Pancreas (tissue), 10 donors: Measurements from ENCODE around the gene KCNE5. TPM values are rescaled to one million over a fixed set of nuclear protein-coding genes. Genes with fewer than 3 reads are reported as not detected.
A peak's percentile ranks its signal among the peaks of the same experiment; 100 is the strongest.
"Not testable (repeated sequence)": the region's sequence is repeated elsewhere in the genome, so short reads cannot be mapped to it uniquely, and the experiment has no call there.

Experiments used
- ATAC-seq, 4 donors: fragments of 200-7000 bp; cut with Tn5 transposase; one replicate each; pipeline versions ENCODE4 v1.8.0 to v1.9.1; 2020; ENCODE audit warnings: mild to moderate bottlenecking in 4 of 4, moderate library complexity in 4 of 4
- DNase-seq, 6 donors: peaks; one replicate each; pipeline ENCODE4 v3.0.0-alpha.2; 2020
- FAIRE-seq: peaks from 2 replicates; lab custom pipeline; 2012; peaks lifted over from hg19 to GRCh38; lab: Jason Lieb, UNC
- H3K27ac ChIP-seq, 4 donors: fragments of 200-600 bp; sonication (generic); 1 replicate in 3 of 4; 2 replicates in 1 of 4; pipeline versions ENCODE4 v1.5.0 to v1.8.0; 2020
- H3K27me3 ChIP-seq, 4 donors: fragments of 200-600 bp; one replicate each; pipeline ENCODE4 v1.8.0; 2021
- H3K36me3 ChIP-seq, 3 donors: fragments of 200-600 bp; sonication (generic) in 1 of 3; one replicate each; pipeline versions ENCODE4 v1.5.0 to v1.8.0; 2020 to 2021
- H3K4me1 ChIP-seq, 3 donors: fragments of 200-600 bp; one replicate each; pipeline ENCODE4 v1.8.0; 2021
- H3K4me3 ChIP-seq, 4 donors: fragments of 200-600 bp; sonication (generic) in 2 of 4; one replicate each; pipeline versions ENCODE4 v1.5.0 to v1.8.0; 2020 to 2021
- H3K9me3 ChIP-seq, 4 donors: fragments of 200-600 bp; one replicate each; pipeline ENCODE4 v1.8.0; 2021
- WGBS, 2 donors: extraction: QIAGEN DNeasy Blood & Tissue Kit; methylation state at CpG; one replicate each; pipeline ENCODE4 v1.1.7; 2013; 5-methylcytosine and 5-hydroxymethylcytosine counted together
- intact Hi-C, 3 donors: fragments of 100-400 bp; cut with DNase I; formaldehyde crosslinking; loops; one replicate each; pipeline versions ENCODE4 v1.11.1 to v1.14.2; 2022
- polyA plus RNA-seq, 2 donors: library from polyadenylated mRNA; stranded (reverse); fragments of 200-250 nt; gene quantifications; one replicate each; pipeline ENCODE4 v1.2.3, GENCODE V29; 2013
- total RNA-seq, 6 donors: library from RNA; stranded (reverse); fragmentation: NEBNext Ultra II Directional in 4 of 6; extraction: Animal tissue kit (Norgen Biotek cat#: 25700) in 4 of 6; gene quantifications; one replicate each; pipeline versions ENCODE4 v1.2.1 to v1.2.4, GENCODE V29; 2021 to 2023
- TF ChIP-seq, protein P1 (sequence below), 4 donors: fragments of 200-600 bp; sonication (generic) in 3 of 4; IDR thresholded peaks; one replicate each; pipeline versions ENCODE4 v1.5.0 to v1.8.0; 2021; ENCODE audit warnings: antibody characterized with exemption in 4 of 4
- donor health status: healthy with polysubstance abuse.
- donor health status: DM: no; HTN: no; CAD: no; lungs with moderate emphysema.
- donor health status: DM: no; HTN: no; CAD: no.
- donor health status: control.
- donor health status: control.
- donor health status: Bipolar disorder and iron deficiency.
- donor health status: DM: yes; HTN: yes; CAD: no.
- donor health status: DM: no; HTN: no; CAD: no.
- donor health status: DM: no; HTN: no; CAD: no.
- donor health status: DM: yes; HTN: yes; CAD: no.

Gene KCNE5
- total and polyA plus RNA-seq, 8 donors: 0.12 TPM; not detected in 7

- FAIRE-seq (no peak), DNase-seq (no peak), ATAC-seq (no peak)
- Histone ChIP-seq H3K9me3 (no peaks in the 10 kb centered on the region), H3K36me3 (no peaks in the 10 kb centered on the region), H3K27me3 (peaks cover 0 to 4% (median 0%) of the 10 kb centered on the region in 4 donors), H3K4me3 (no peak overlapping the region), H3K27ac (no peak overlapping the region), H3K4me1 (no peaks in the 10 kb centered on the region)
- TF ChIP-seq, protein P1, sequence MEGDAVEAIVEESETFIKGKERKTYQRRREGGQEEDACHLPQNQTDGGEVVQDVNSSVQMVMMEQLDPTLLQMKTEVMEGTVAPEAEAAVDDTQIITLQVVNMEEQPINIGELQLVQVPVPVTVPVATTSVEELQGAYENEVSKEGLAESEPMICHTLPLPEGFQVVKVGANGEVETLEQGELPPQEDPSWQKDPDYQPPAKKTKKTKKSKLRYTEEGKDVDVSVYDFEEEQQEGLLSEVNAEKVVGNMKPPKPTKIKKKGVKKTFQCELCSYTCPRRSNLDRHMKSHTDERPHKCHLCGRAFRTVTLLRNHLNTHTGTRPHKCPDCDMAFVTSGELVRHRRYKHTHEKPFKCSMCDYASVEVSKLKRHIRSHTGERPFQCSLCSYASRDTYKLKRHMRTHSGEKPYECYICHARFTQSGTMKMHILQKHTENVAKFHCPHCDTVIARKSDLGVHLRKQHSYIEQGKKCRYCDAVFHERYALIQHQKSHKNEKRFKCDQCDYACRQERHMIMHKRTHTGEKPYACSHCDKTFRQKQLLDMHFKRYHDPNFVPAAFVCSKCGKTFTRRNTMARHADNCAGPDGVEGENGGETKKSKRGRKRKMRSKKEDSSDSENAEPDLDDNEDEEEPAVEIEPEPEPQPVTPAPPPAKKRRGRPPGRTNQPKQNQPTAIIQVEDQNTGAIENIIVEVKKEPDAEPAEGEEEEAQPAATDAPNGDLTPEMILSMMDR (IDR thresholded peaks at IDR 0.05): no peak
- intact Hi-C loops: no loop called here
- 78 to 87% methylated on average over 2 of the region's 2 CpGs for WGBS, 2 donors
These were observed 18.7 kb upstream of the KCNE5 start for GRCh38 chrX:109643687-109644086.

DNA sequence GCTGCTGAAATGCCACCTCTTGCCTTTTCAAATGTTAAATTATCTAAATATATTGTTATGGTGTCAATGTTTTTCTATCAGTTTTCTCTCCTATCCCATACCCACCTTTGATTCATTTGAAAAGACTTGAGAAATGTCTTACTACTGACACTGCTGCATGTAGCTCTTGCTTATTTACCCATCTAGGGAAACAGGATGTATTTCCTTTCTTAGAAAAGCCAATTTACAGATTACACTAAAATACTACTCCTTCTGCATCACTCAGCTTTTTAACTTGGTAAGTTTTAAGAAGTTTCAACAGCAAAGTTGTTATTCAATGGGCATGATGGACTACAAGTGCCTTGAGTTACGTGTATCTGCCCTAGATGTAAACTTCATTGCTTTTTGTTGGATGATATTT lies 13.2 kb upstream of the KCNE5 start:
- TF ChIP-seq, protein P1 (IDR thresholded peaks at IDR 0.05): no peak
- intact Hi-C loops: loop anchor here in 1 of 3 donors (10.0 kb wide), 1 partner anchor 153 kb away; the partner anchor contains the start of gene GUCY2F
- no peaks in the 10 kb centered on the region for H3K4me1 ChIP-seq
- ATAC-seq (no peak), FAIRE-seq (no peak), DNase-seq (no peak)
- H3K36me3 ChIP-seq: no peaks in the 10 kb centered on the region
- no peak overlapping the region for H3K4me3 ChIP-seq
- H3K27me3 ChIP-seq: no peaks in the 10 kb centered on the region
- 56 to 94% methylated on average over 1 of the region's 1 CpG for WGBS, 2 donors
- H3K27ac ChIP-seq: no peak overlapping the region
- H3K9me3 ChIP-seq: no peaks in the 10 kb centered on the region

GRCh38 chrX:109637477-109637876 lies 12.5 kb upstream of the KCNE5 start:
- not testable (repeated sequence) for H3K9me3 ChIP-seq, H3K27ac ChIP-seq, ATAC-seq, FAIRE-seq, H3K4me3 ChIP-seq, H3K4me1 ChIP-seq, H3K27me3 ChIP-seq, DNase-seq, H3K36me3 ChIP-seq
- intact Hi-C loops: loop anchor here in 1 of 3 donors (10.0 kb wide), 1 partner anchor 153 kb away; the partner anchor contains the start of gene GUCY2F
- WGBS, 2 donors: 81 to 88% methylated on average over 2 of the region's 2 CpGs

GRCh38 chrX:109635146-109635545 lies 10.2 kb upstream of the KCNE5 start:
- WGBS, 2 donors: 14 to 20% methylated on average over 3 of the region's 3 CpGs
- Histone ChIP-seq H3K9me3 (no peaks in the 10 kb centered on the region), H3K4me3 (no peak overlapping the region), H3K36me3 (no peaks in the 10 kb centered on the region), H3K27me3 (peaks cover 0 to 6% (median 2%) of the 10 kb centered on the region in 4 donors), H3K27ac (no peak overlapping the region), H3K4me1 (no peaks in the 10 kb centered on the region)
- ATAC-seq: peak in 3 of 4 donors; percentile 41 to 57 (median 47)
- no peak for FAIRE-seq
- DNase-seq: peak in 1 of 6 donors; percentile 8
- TF ChIP-seq, protein P1 (IDR thresholded peaks at IDR 0.05): peak; percentile 10 to 41 (median 32)
- intact Hi-C loops: loop anchor here in 1 of 3 donors (10.0 kb wide), 1 partner anchor 150 kb away; the partner anchor contains the start of gene GUCY2F

DNA sequence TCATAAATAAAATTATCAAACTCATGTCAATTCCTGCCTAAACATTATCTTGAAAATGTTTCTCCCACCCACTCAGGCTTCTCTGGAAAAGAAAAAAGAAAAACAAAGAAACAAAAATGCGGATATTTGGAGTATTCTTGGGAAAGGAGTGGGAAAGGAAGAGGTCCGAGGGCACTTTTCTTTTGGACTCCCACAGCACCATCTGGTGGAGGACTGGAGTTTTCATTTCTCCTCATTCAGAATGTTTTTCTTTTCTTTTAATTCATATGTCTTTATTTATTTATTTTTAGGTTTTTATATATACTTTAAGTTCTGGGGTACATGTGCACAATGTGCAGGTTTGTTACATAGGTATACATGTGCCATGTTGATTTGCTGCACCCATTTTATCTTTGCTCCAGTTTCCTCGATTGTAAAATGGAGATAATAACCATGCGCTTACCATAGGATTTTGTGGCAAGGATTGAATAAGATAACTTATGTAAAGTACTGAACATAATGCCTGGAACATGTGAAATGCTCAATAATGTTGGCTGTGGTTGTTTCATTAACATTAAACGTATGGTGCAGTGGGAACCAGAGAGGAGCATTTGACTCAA lies 8.0 kb upstream of the KCNE5 start:
- Histone ChIP-seq H3K9me3 (no peaks in the 10 kb centered on the region), H3K27ac (no peak overlapping the region), H3K36me3 (no peaks in the 10 kb centered on the region), H3K27me3 (peaks cover 0 to 6% (median 2%) of the 10 kb centered on the region in 4 donors), H3K4me3 (no peak overlapping the region), H3K4me1 (no peaks in the 10 kb centered on the region)
- no peak for DNase-seq
- intact Hi-C loops: loop anchor here in 2 of 3 donors (5.0 to 10.0 kb wide), 2 partner anchors 146 to 148 kb away; partner anchors contain the start of gene GUCY2F (in 1 of the 2)
- TF ChIP-seq, protein P1 (IDR thresholded peaks at IDR 0.05): peak in 2 of 4 donors; percentile 12 to 24
- WGBS, 2 donors: 36 to 37% methylated on average over 5 of the region's 5 CpGs
- ATAC-seq: peak in 1 of 4 donors; percentile 44
- FAIRE-seq: peak; percentile 5
